Measurements from ENCODE around the gene EVA1C.

DNA sequence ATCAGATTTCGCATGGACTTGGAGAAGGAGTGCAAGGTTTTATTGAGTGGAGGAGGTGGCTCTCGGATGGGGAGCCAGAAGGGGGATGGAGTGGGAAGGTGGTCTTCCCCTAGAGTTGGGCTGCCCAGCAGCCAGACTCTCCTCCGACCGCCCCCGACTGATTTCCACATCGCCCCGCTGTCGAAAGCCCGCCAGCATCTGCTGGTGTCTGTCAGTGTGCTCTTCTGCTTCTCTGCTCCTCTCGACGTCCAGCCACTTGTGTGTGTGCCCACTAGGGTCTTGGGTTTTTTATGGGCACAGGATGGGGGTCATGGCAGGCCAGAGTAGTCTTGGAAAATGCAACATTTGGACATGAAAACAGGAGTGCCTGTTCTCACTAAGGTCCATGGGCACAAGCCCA, 40.1 kb downstream of the EVA1C start:
- TF ChIP-seq, protein P1, sequence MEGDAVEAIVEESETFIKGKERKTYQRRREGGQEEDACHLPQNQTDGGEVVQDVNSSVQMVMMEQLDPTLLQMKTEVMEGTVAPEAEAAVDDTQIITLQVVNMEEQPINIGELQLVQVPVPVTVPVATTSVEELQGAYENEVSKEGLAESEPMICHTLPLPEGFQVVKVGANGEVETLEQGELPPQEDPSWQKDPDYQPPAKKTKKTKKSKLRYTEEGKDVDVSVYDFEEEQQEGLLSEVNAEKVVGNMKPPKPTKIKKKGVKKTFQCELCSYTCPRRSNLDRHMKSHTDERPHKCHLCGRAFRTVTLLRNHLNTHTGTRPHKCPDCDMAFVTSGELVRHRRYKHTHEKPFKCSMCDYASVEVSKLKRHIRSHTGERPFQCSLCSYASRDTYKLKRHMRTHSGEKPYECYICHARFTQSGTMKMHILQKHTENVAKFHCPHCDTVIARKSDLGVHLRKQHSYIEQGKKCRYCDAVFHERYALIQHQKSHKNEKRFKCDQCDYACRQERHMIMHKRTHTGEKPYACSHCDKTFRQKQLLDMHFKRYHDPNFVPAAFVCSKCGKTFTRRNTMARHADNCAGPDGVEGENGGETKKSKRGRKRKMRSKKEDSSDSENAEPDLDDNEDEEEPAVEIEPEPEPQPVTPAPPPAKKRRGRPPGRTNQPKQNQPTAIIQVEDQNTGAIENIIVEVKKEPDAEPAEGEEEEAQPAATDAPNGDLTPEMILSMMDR (IDR thresholded peaks at IDR 0.05), result no peak
- TF ChIP-seq POLR2A (IDR thresholded peaks at IDR 0.05), result no peak
